RWPE2 (cell line): ENCODE measurements around the gene OR2A5.

Experiments
- ATAC-seq: fragments of 200-7000 bp; cut with Tn5 transposase; 3 replicates; pipeline ENCODE4 v1.9.1; 2021; ENCODE audit warnings: low read depth
- DNase-seq: peaks from one replicate; pipeline ENCODE4 v3.0.0-alpha.2; 2020; ENCODE audit warnings: low spot score
- H3K27ac ChIP-seq: fragments of 450-650 bp; 2 replicates; pipeline ENCODE4 v1.5.1; 2017; ENCODE audit warnings: mild to moderate bottlenecking; ENCODE audit not compliant: poor library complexity, severe bottlenecking
- H3K27me3 ChIP-seq: fragments of 250-450 bp; sonication (Bioruptor Pico); 2 replicates; pipeline ENCODE4 v1.5.1; 2021; ENCODE audit warnings: mild to moderate bottlenecking, moderate library complexity; ENCODE audit not compliant: insufficient read depth, poor library complexity, severe bottlenecking
- H3K36me3 ChIP-seq: fragments of 250-450 bp; sonication (Bioruptor Pico); 2 replicates; pipeline ENCODE4 v1.5.1; 2020; ENCODE audit warnings: low read depth, mild to moderate bottlenecking, moderate library complexity
- H3K4me1 ChIP-seq: fragments of 250-450 bp; sonication (Bioruptor Pico); 2 replicates; pipeline ENCODE4 v1.5.1; 2021; ENCODE audit warnings: mild to moderate bottlenecking, moderate library complexity; ENCODE audit not compliant: insufficient read depth, poor library complexity, severe bottlenecking
- H3K4me3 ChIP-seq: fragments of 250-450 bp; sonication (Bioruptor Pico); 2 replicates; pipeline ENCODE4 v1.5.1; 2021; ENCODE audit warnings: mild to moderate bottlenecking, moderate library complexity; ENCODE audit not compliant: severe bottlenecking
- H3K9me3 ChIP-seq: fragments of 250-450 bp; sonication (Bioruptor Pico); 2 replicates; pipeline ENCODE4 v1.5.1; 2021; ENCODE audit warnings: mild to moderate bottlenecking, moderate library complexity; ENCODE audit not compliant: severe bottlenecking
- CTCF ChIP-seq: fragments of 450-650 bp; IDR thresholded peaks from one replicate; pipeline ENCODE4 v1.5.1; 2017; ENCODE audit warnings: mild to moderate bottlenecking, moderate library complexity; ENCODE audit not compliant: poor library complexity, severe bottlenecking

Gene OR2A5

GRCh38 chr7:144087230-144087629 lies 38.5 kb downstream of the OR2A5 start:
- Histone ChIP-seq H3K9me3 (no peaks in the 10 kb centered on the region), H3K27me3 (no peaks in the 10 kb centered on the region), H3K27ac (no peak overlapping the region), H3K4me3 (no peak overlapping the region), H3K36me3 (no peaks in the 10 kb centered on the region), H3K4me1 (no peaks in the 10 kb centered on the region)
- DNase-seq (no peak), ATAC-seq (no peak)
- TF ChIP-seq CTCF, result no peak

GRCh38 chr7:144090667-144091066 lies 41.9 kb downstream of the OR2A5 start:
- no peak for TF ChIP-seq CTCF
- DNase-seq (no peak), ATAC-seq (no peak)
- Histone ChIP-seq H3K27me3 (no peaks in the 10 kb centered on the region), H3K4me3 (no peak overlapping the region), H3K27ac (no peak overlapping the region), H3K36me3 (no peaks in the 10 kb centered on the region), H3K4me1 (no peaks in the 10 kb centered on the region), H3K9me3 (no peaks in the 10 kb centered on the region)

- H3K9me3 ChIP-seq, result no peaks in the 10 kb centered on the region
- DNase-seq (no peak), ATAC-seq (no peak)
- no peak overlapping the region for H3K4me3 ChIP-seq
- no peaks in the 10 kb centered on the region for H3K4me1 ChIP-seq
- no peak for TF ChIP-seq CTCF
- no peaks in the 10 kb centered on the region for H3K36me3 ChIP-seq
- H3K27me3 ChIP-seq, result peaks cover 5% of the 10 kb centered on the region
- no peak overlapping the region for H3K27ac ChIP-seq
Measured at GRCh38 chr7:144098776-144099175, 50.0 kb downstream of the OR2A5 start.

GRCh38 chr7:144100607-144101006 lies 51.9 kb downstream of the OR2A5 start:
- TF ChIP-seq CTCF, result no peak

GRCh38 chr7:144102041-144102440 lies 53.3 kb downstream of the OR2A5 start:
- DNase-seq, result no peak
- no peaks in the 10 kb centered on the region for H3K9me3 ChIP-seq
- ATAC-seq, result no peak
- TF ChIP-seq CTCF, result no peak
- H3K4me3 ChIP-seq, result no peak overlapping the region
- peaks cover 9% of the 10 kb centered on the region for H3K27me3 ChIP-seq
- no peaks in the 10 kb centered on the region for H3K4me1 ChIP-seq
- no peaks in the 10 kb centered on the region for H3K36me3 ChIP-seq
- H3K27ac ChIP-seq, result no peak overlapping the region

More at GRCh38 chr7:144100607-144101006, 51.9 kb downstream of the OR2A5 start:
- Histone ChIP-seq H3K36me3 (no peaks in the 10 kb centered on the region), H3K27me3 (peaks cover 5% of the 10 kb centered on the region), H3K27ac (no peak overlapping the region), H3K4me3 (no peak overlapping the region), H3K9me3 (no peaks in the 10 kb centered on the region), H3K4me1 (no peaks in the 10 kb centered on the region)
- DNase-seq (no peak), ATAC-seq (no peak)
